IPS-18a (cell line): ENCODE data around the gene MPHOSPH10.

Source experiments
- H3K27ac ChIP-seq: one replicate; pipeline ENCODE4 v1.5.1; 2013; ENCODE audit warnings: low read length
- H3K27me3 ChIP-seq: one replicate; pipeline ENCODE4 v1.6.1; 2013; ENCODE audit warnings: mild to moderate bottlenecking, low read length; ENCODE audit not compliant: control insufficient read depth, insufficient read depth
- H3K36me3 ChIP-seq: one replicate; pipeline ENCODE4 v1.6.1; 2013; ENCODE audit warnings: low read depth, low read length; ENCODE audit not compliant: control insufficient read depth
- H3K4me1 ChIP-seq: one replicate; pipeline ENCODE4 v1.6.1; 2013; ENCODE audit warnings: low read depth, low read length; ENCODE audit not compliant: control insufficient read depth
- H3K4me3 ChIP-seq: one replicate; pipeline ENCODE4 v1.5.1; 2013; ENCODE audit warnings: low read length
- H3K9ac ChIP-seq: one replicate; pipeline ENCODE4 v1.6.1; 2013; ENCODE audit warnings: mild to moderate bottlenecking, low read length, moderate library complexity
- H3K9me3 ChIP-seq: one replicate; pipeline ENCODE4 v1.6.1; 2013; ENCODE audit warnings: low read depth, low read length; ENCODE audit not compliant: control insufficient read depth

Gene MPHOSPH10

GRCh38 chr2:71187589-71187988 is 57.2 kb downstream of the MPHOSPH10 start:
- no peak overlapping the region for H3K9ac ChIP-seq
- H3K4me3 ChIP-seq, result no peak overlapping the region
- no peaks in the 10 kb centered on the region for H3K9me3 ChIP-seq
- H3K4me1 ChIP-seq, result peaks cover 27% of the 10 kb centered on the region
- no peaks in the 10 kb centered on the region for H3K27me3 ChIP-seq
- no peak overlapping the region for H3K27ac ChIP-seq
- no peaks in the 10 kb centered on the region for H3K36me3 ChIP-seq

GRCh38 chr2:71190656-71191569 is 60.5 kb downstream of the MPHOSPH10 start:
- no peak overlapping the region for H3K9ac ChIP-seq
- no peaks in the 10 kb centered on the region for H3K36me3 ChIP-seq
- no peak overlapping the region for H3K4me3 ChIP-seq
- H3K27ac ChIP-seq, result no peak overlapping the region
- no peaks in the 10 kb centered on the region for H3K27me3 ChIP-seq
- H3K9me3 ChIP-seq, result no peaks in the 10 kb centered on the region
- H3K4me1 ChIP-seq, result peaks cover 24% of the 10 kb centered on the region

- Histone ChIP-seq H3K27ac (no peak overlapping the region), H3K27me3 (no peaks in the 10 kb centered on the region), H3K9ac (no peak overlapping the region), H3K4me3 (no peak overlapping the region), H3K9me3 (no peaks in the 10 kb centered on the region), H3K4me1 (peaks cover 17% of the 10 kb centered on the region), H3K36me3 (no peaks in the 10 kb centered on the region)
Observed at GRCh38 chr2:71191570-71191943, 61.1 kb downstream of the MPHOSPH10 start.
